ENCODE measurements around the gene ELAVL3.
"Not testable (repeated sequence)": the region's sequence is repeated elsewhere in the genome, so short reads cannot be mapped to it uniquely, and the experiment has no call there.

Gene ELAVL3

GRCh38 chr19:11435833-11436313 lies 45.0 kb downstream of the ELAVL3 start:
- no peak for DNase-seq (ENCODE audit: low read depth in 2 of 2)

GRCh38 chr19:11435057-11435832 lies 45.6 kb downstream of the ELAVL3 start, which contains the start of the genes ODAD3 and PRKCSH:
TSS of gene ODAD3 (minus strand) at chr19:11435121. CDS start at chr19:11435016, 105 bp downstream.
TSS of gene PRKCSH (plus strand) at chr19:11435635. CDS start at chr19:11436118, 483 bp downstream.
- peak; percentile 95 for DNase-seq (ENCODE audit: low read depth in 2 of 2)

- no peak for DNase-seq (ENCODE audit: low read depth in 2 of 2)
These were observed 46.2 kb downstream of the ELAVL3 start for GRCh38 chr19:11434703-11435056.

- not testable (repeated sequence) for DNase-seq (ENCODE audit: low read depth in 2 of 2)
These were observed 47.3 kb downstream of the ELAVL3 start for GRCh38 chr19:11433526-11433925.

GRCh38 chr19:11426656-11427055 lies 54.2 kb downstream of the ELAVL3 start:
- no peak for DNase-seq (ENCODE audit: low read depth in 2 of 2)

GRCh38 chr19:11425719-11426457 lies 55.0 kb downstream of the ELAVL3 start:
- DNase-seq (ENCODE audit: low read depth in 2 of 2): no peak

- DNase-seq (ENCODE audit: low read depth in 2 of 2): no peak
These were observed 57.1 kb downstream of the ELAVL3 start for GRCh38 chr19:11423791-11424181.

- no peak for DNase-seq (ENCODE audit: low read depth in 2 of 2)
These were observed 57.6 kb downstream of the ELAVL3 start for GRCh38 chr19:11423164-11423790.

- peak; percentile 22 to 41 for DNase-seq (ENCODE audit: low read depth in 2 of 2)
These were observed 58.4 kb downstream of the ELAVL3 start for GRCh38 chr19:11422163-11423065.

- DNase-seq (ENCODE audit: low read depth in 2 of 2): peak in 1 of 2 donors; percentile 27
These were observed 59.3 kb downstream of the ELAVL3 start for GRCh38 chr19:11421371-11422098.

GRCh38 chr19:11420429-11421370 lies 60.1 kb downstream of the ELAVL3 start:
- no peak for DNase-seq (ENCODE audit: low read depth in 2 of 2)

GRCh38 chr19:11418549-11419506 lies 62.0 kb downstream of the ELAVL3 start, which contains the start of gene RGL3:
TSS of gene RGL3 (minus strand) at chr19:11419314. CDS start at chr19:11419278, 36 bp downstream.
- DNase-seq (ENCODE audit: low read depth in 2 of 2): no peak

- DNase-seq (ENCODE audit: low read depth in 2 of 2): no peak
These were observed 62.7 kb downstream of the ELAVL3 start for GRCh38 chr19:11418094-11418548.

- no peak for DNase-seq (ENCODE audit: low read depth in 2 of 2)
These were observed 64.3 kb downstream of the ELAVL3 start for GRCh38 chr19:11416346-11417052.

- no peak for DNase-seq (ENCODE audit: low read depth in 2 of 2)
These were observed 66.3 kb downstream of the ELAVL3 start for GRCh38 chr19:11414544-11414943.

GRCh38 chr19:11410682-11411081 lies 70.2 kb downstream of the ELAVL3 start:
- DNase-seq (ENCODE audit: low read depth in 2 of 2): no peak

GRCh38 chr19:11408591-11408990 lies 72.3 kb downstream of the ELAVL3 start:
- DNase-seq (ENCODE audit: low read depth in 2 of 2): no peak

All from stimulated activated CD4-positive, alpha-beta T cell treated with anti-CD3 and anti-CD28 coated beads, Interleukin-1b, Interleukin-23, amount 100 ng/mL, for 1 hour (primary cell).